NT2/D1 (cell line): Measurements from ENCODE around the gene PLIN4.

Experiments used
- YY1 ChIP-seq: IDR thresholded peaks from 2 replicates; pipeline ENCODE4 v1.6.1; 2011; ENCODE audit not compliant: insufficient read length, insufficient read depth
- ZNF274 ChIP-seq: IDR thresholded peaks from 2 replicates; pipeline ENCODE4 v1.6.1; 2011; ENCODE audit warnings: mild to moderate bottlenecking, low read depth, low read length

GRCh38 chr19:4537953-4538600, 19.8 kb upstream of the PLIN4 start:
- no peak for TF ChIP-seq ZNF274
- no peak for TF ChIP-seq YY1
